Stimulated activated naive CD8-positive, alpha-beta T cell treated with anti-CD3 and anti-CD28 coated beads, Interleukin-15, amount 100 ng/mL, for 72 hours (primary cell): Measurements from ENCODE around the gene ROBO1.

Source experiments
- ATAC-seq: fragments of 150-1000 bp; cut with Tn5 transposase; 2 replicates; pipeline ENCODE4 v1.10.0; 2021; ENCODE audit warnings: mild to moderate bottlenecking, moderate library complexity
- DNase-seq, 2 donors: peaks; one replicate each; pipeline ENCODE4 v3.0.0; 2021 to 2022
- H3K27ac Mint-ChIP-seq, 2 donors: one replicate each; pipeline ENCODE4 v1.8.0; 2022; ENCODE audit warnings: mild to moderate bottlenecking in 2 of 2, mixed read lengths in 2 of 2, moderate library complexity in 2 of 2
- H3K27me3 Mint-ChIP-seq: one replicate; pipeline ENCODE4 v1.8.0; 2022; ENCODE audit warnings: mixed read lengths
- H3K4me1 Mint-ChIP-seq: one replicate; pipeline ENCODE4 v1.8.0; 2022; ENCODE audit warnings: mild to moderate bottlenecking, mixed read lengths
- H3K4me3 Mint-ChIP-seq, 2 donors: one replicate each; pipeline ENCODE4 v1.8.0; 2022; ENCODE audit warnings: mild to moderate bottlenecking in 2 of 2, mixed read lengths in 2 of 2, moderate library complexity in 1 of 2
- H3K9me3 Mint-ChIP-seq, 2 donors: one replicate each; pipeline ENCODE4 v1.8.0; 2022; ENCODE audit warnings: mixed read lengths in 2 of 2

ROBO1 gene

DNA sequence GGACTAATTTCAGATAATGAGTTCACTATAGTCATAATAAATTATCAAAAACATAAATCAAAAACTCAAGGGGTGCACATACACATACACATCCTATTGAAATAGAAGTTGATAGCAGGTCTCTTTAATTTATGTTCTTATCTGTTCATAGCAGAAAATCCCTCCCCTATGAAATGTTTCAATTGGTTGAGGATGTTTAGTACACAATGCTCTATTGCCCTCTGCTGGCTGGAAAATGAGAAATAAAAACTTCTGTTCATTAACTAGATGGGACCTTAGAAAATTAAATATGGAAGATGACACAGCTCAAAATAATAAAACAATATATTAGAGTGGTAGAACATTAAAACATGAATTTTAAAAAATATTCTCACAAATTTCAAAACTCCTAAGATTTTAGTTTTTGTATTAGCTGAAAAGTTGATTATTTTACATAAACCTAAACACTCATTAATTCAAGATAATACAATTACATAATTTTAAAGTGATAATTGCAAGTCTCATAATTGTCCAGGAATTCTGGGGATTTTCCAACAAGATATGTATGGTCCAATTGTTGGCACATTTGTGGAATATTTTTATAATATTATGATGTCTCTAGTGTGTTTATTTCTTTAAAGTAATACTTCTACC lies 735.0 kb downstream of the ROBO1 start:
- no peak for ATAC-seq
- no peaks in the 10 kb centered on the region for H3K9me3 Mint-ChIP-seq
- H3K27me3 Mint-ChIP-seq: no peaks in the 10 kb centered on the region
- DNase-seq: no peak
- no peaks in the 10 kb centered on the region for H3K4me1 Mint-ChIP-seq
- no peak overlapping the region for H3K27ac Mint-ChIP-seq
- H3K4me3 Mint-ChIP-seq: no peak overlapping the region

DNA sequence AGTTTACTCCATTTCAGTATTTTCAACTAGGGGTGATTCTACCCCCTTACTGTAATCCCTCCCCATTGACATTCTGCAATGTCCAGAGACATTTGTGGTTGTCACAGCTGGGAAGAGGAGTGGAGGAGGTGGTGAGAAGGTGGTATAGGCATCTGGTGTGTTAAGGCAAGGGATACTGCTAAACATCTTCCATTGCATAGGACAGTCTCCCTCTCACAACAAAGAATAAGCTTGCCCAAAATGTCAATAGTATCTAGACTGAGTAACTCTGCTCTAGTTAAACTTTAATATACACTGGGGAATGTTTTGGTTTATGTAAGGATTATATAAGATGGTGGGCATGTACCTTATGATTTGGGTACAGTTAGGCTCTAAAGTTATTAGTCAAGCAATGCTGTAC lies 737.6 kb downstream of the ROBO1 start:
- H3K9me3 Mint-ChIP-seq: no peaks in the 10 kb centered on the region
- ATAC-seq: no peak
- H3K4me1 Mint-ChIP-seq: no peaks in the 10 kb centered on the region
- H3K27ac Mint-ChIP-seq: no peak overlapping the region
- no peaks in the 10 kb centered on the region for H3K27me3 Mint-ChIP-seq
- no peak for DNase-seq
- no peak overlapping the region for H3K4me3 Mint-ChIP-seq

GRCh38 chr3:79028916-79029315 lies 738.9 kb downstream of the ROBO1 start:
- ATAC-seq: no peak
- H3K4me1 Mint-ChIP-seq: no peaks in the 10 kb centered on the region
- no peaks in the 10 kb centered on the region for H3K27me3 Mint-ChIP-seq
- DNase-seq: no peak
- H3K4me3 Mint-ChIP-seq: no peak overlapping the region
- no peak overlapping the region for H3K27ac Mint-ChIP-seq
- H3K9me3 Mint-ChIP-seq: no peaks in the 10 kb centered on the region

- DNase-seq: no peak
- H3K9me3 Mint-ChIP-seq: no peaks in the 10 kb centered on the region
- no peak overlapping the region for H3K27ac Mint-ChIP-seq
- ATAC-seq: no peak
- H3K4me3 Mint-ChIP-seq: no peak overlapping the region
- no peaks in the 10 kb centered on the region for H3K4me1 Mint-ChIP-seq
- H3K27me3 Mint-ChIP-seq: no peaks in the 10 kb centered on the region
These were observed 740.2 kb downstream of the ROBO1 start for GRCh38 chr3:79027593-79027992.

- Mint-ChIP-seq H3K27me3 (no peaks in the 10 kb centered on the region), H3K9me3 (no peaks in the 10 kb centered on the region), H3K27ac (peak overlapping the region in 1 of 2 donors; percentile 59), H3K4me1 (peaks cover 8% of the 10 kb centered on the region), H3K4me3 (peak overlapping the region in 1 of 2 donors; percentile 21)
- ATAC-seq: no peak
- DNase-seq: no peak
These were observed 747.9 kb downstream of the ROBO1 start for GRCh38 chr3:79019924-79020173.

- Mint-ChIP-seq H3K4me3 (peak overlapping the region in 1 of 2 donors; percentile 21), H3K9me3 (no peaks in the 10 kb centered on the region), H3K27ac (peak overlapping the region; percentile 59 to 91), H3K27me3 (no peaks in the 10 kb centered on the region), H3K4me1 (peaks cover 8% of the 10 kb centered on the region)
- peak; percentile 74 for ATAC-seq
- peak; percentile 38 for DNase-seq
These were observed 748.5 kb downstream of the ROBO1 start for GRCh38 chr3:79019137-79019923.

DNA sequence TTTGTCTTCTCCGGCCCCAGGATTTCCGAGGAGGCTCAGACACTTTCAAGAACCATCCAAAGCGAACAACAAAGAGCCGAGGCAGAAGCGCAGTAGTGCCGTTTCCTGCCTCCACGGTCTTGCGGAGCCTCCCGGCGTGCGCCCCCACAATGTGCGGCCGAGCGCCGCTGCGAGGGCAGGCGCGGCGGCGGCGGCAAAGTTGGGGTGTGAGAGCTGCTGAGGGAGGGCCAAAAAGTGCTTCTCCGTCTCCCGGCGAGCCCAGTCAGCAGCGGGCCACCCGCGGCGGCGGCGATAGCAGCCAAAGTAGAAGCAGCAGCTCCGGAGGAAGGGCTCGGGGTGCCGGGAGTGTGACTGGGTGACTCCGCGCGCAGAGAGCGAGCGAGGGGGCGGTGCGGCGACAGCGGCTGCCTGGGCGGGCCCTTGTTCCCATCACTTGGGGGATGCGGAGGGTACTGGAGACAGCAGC lies 749.1 kb downstream of the ROBO1 start:
- no peak overlapping the region for H3K4me3 Mint-ChIP-seq
- peak; percentile 72 for ATAC-seq
- H3K27ac Mint-ChIP-seq: no peak overlapping the region
- no peaks in the 10 kb centered on the region for H3K27me3 Mint-ChIP-seq
- H3K9me3 Mint-ChIP-seq: no peaks in the 10 kb centered on the region
- H3K4me1 Mint-ChIP-seq: peaks cover 8% of the 10 kb centered on the region
- peak; percentile 21 to 54 for DNase-seq

DNA sequence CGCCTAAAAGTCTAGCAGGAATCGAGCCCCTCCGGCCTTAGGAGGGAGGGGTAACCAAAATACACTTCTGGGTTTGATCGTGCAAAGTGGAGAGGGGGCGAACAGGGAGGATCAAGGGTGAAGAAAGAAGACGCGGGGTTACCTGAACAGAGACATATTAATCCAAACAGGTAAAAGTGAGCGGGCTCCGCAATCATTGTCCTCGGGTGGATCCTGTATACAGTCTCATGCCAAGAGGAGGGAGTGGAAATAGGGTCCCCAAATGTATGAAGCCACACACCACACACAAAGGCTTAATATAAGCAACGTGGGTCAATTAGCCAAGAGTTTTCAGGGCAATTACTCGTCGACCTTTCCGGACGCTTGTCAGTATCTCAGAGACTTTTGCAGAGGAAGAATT lies 749.5 kb downstream of the ROBO1 start:
- Mint-ChIP-seq H3K4me1 (peaks cover 8% of the 10 kb centered on the region), H3K27ac (no peak overlapping the region), H3K4me3 (no peak overlapping the region), H3K27me3 (no peaks in the 10 kb centered on the region), H3K9me3 (no peaks in the 10 kb centered on the region)
- DNase-seq (no peak), ATAC-seq (peak; percentile 4)

DNA sequence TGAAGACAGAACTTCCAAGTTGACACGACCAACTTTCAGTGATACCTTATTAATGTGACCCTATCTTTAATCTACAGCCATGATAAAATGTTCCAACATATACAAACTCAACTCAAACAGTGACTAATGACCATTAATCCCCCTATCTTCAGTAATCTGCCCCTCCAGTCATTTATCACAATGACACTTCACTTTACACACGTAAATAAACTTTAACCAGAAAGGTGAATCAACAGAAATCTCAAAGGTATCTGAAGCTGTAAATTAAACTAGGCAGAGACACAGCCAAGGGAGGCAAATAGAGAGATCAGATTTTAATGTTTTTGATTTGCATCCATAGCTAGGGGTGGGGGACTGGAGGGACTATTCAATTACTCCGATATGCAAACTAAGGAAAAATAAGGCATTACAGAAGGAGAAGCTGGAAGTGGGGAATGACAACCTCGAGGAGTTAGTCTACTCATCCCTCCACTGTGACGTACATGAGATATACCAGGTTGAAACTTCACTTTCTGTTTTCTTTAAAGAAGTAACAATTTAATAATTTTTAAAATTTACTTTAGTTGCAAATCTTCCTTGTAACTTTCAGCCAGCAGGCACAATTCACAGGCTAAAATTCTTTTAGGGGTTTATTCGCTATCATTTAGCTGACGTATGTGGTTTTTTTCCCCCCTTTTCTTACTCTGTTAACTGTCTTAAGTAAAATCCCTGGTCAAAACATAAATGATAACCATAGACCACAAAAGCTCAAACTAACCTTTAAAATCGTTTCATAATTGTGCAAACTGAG lies 751.0 kb downstream of the ROBO1 start:
- Mint-ChIP-seq H3K4me3 (no peak overlapping the region), H3K4me1 (peaks cover 8% of the 10 kb centered on the region), H3K27me3 (no peaks in the 10 kb centered on the region), H3K9me3 (no peaks in the 10 kb centered on the region), H3K27ac (no peak overlapping the region)
- DNase-seq (no peak), ATAC-seq (no peak)

DNA sequence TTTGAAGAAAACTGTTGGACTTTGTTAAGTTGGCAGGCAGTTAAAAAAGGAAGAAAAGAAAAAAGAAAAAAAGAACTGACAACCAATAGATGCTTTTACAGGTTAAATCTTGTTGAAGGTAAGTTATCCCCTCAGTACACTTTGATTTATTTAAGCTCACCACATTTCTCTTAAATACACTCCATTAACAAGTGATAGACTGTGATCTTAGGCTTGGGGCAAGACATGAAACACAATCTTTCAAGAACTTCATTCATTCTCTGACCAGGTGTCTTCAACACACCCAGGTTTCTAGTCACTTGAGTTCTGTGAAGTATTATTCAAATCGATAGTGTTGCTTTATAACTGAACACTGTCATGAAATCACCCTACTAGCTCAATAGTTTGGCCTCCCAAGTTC lies 751.9 kb downstream of the ROBO1 start:
- Mint-ChIP-seq H3K4me1 (peaks cover 8% of the 10 kb centered on the region), H3K27ac (no peak overlapping the region), H3K27me3 (no peaks in the 10 kb centered on the region), H3K4me3 (peak overlapping the region; percentile 23 to 31), H3K9me3 (no peaks in the 10 kb centered on the region)
- DNase-seq: no peak
- no peak for ATAC-seq

GRCh38 chr3:79012946-79013362 lies 754.8 kb downstream of the ROBO1 start:
- DNase-seq (no peak), ATAC-seq (no peak)
- H3K4me1 Mint-ChIP-seq: no peaks in the 10 kb centered on the region
- no peaks in the 10 kb centered on the region for H3K9me3 Mint-ChIP-seq
- no peak overlapping the region for H3K4me3 Mint-ChIP-seq
- peak overlapping the region in 1 of 2 donors; percentile 54 for H3K27ac Mint-ChIP-seq
- H3K27me3 Mint-ChIP-seq: no peaks in the 10 kb centered on the region

DNA sequence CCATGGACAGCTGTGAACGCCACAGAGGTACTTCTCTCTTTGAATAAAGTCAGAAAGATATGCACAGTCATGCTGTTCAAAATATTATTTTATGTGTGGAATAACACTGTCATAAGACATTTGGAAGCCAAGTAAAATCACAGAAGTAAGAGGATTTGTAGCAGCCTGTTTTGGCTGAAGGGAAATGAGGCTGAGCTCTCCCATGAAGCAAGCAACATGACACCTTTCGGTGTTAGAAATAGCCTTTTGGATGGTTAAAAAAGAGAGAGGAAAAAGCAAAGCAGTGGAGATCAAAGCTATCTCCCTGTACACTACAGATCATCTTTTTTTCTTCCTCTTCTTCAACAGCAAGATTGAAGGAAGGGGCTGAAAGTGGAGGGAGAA lies 755.3 kb downstream of the ROBO1 start:
- Mint-ChIP-seq H3K4me3 (no peak overlapping the region), H3K9me3 (no peaks in the 10 kb centered on the region), H3K4me1 (no peaks in the 10 kb centered on the region), H3K27ac (no peak overlapping the region), H3K27me3 (no peaks in the 10 kb centered on the region)
- no peak for ATAC-seq
- DNase-seq: no peak

DNA sequence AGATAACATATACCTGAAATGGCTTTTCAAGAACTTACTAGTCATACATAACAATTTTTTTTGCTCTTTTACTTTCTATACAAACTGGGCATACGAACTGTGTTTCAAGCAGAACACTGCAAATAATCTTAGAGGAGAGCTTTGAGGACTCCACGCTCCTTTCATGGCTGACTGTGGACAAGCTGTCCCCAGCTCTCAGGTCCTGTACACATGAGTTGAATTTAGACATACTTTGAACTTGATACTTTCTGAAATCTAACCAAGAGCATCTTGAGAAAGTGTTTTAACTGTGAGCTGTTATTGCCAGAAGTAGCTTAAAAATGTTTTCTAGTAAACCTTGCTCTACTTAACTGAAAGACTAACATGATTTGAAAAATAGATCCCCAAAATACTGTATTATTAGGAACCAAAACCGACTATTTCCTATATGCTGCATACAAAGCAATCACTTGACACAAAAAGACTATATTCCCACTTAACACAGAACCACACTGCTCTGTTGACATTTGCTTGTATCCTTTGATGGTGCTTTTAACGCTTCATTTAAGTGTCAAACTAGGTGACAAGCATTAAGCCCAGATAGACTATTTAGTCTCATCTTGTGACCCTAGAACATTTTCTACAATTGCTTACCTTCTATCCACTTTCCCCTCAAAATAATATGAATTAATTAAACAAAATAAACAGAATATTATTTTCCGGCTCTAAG lies 755.8 kb downstream of the ROBO1 start:
- ATAC-seq: no peak
- Mint-ChIP-seq H3K27me3 (no peaks in the 10 kb centered on the region), H3K4me1 (no peaks in the 10 kb centered on the region), H3K4me3 (no peak overlapping the region), H3K27ac (no peak overlapping the region), H3K9me3 (no peaks in the 10 kb centered on the region)
- DNase-seq: no peak

GRCh38 chr3:79009861-79010260 lies 757.9 kb downstream of the ROBO1 start:
- peak overlapping the region in 1 of 2 donors; percentile 14 for H3K27ac Mint-ChIP-seq
- no peak for ATAC-seq
- no peaks in the 10 kb centered on the region for H3K27me3 Mint-ChIP-seq
- no peaks in the 10 kb centered on the region for H3K9me3 Mint-ChIP-seq
- DNase-seq: no peak
- no peaks in the 10 kb centered on the region for H3K4me1 Mint-ChIP-seq
- no peak overlapping the region for H3K4me3 Mint-ChIP-seq

DNA sequence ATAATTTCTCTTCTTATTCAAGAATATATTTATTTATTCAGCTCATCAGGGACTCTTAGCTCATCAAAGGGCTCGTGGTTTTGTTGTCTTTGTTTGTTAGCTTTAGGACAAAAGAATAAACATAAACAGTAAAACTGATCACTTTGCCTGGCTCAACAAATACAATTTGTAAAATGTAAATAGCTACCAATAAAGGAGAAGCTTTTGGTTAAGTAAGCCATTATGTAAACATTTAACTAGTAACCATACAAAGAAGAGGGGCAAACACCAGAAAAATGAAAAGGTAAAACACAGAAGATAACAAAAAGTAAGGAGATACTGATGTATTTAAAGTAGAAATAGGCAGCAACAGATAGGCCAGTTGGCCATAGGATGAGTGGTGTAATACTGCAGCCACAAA lies 761.7 kb downstream of the ROBO1 start:
- DNase-seq (no peak), ATAC-seq (no peak)
- H3K4me3 Mint-ChIP-seq: no peak overlapping the region
- no peak overlapping the region for H3K27ac Mint-ChIP-seq
- no peaks in the 10 kb centered on the region for H3K4me1 Mint-ChIP-seq
- no peaks in the 10 kb centered on the region for H3K27me3 Mint-ChIP-seq
- H3K9me3 Mint-ChIP-seq: no peaks in the 10 kb centered on the region

DNA sequence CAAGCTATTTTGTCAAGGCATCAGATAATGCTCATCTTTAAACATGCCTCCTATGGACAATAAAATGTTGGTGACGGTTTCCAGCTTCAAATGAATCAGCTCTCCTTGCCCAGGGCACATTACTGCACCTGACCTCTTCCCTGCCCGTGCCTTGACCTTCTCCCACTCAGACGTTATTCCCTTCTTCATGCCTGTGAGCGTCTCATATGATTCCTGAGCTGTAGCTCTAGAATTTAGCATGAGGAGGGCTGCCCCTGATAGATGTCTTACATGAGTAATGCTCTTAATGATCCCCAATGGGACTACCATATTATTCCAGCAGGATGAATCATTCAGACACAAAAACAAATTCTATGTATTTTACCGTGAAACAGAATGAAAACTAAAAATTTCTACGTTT lies 762.7 kb downstream of the ROBO1 start:
- DNase-seq: no peak
- ATAC-seq: no peak
- Mint-ChIP-seq H3K4me1 (no peaks in the 10 kb centered on the region), H3K9me3 (no peaks in the 10 kb centered on the region), H3K27ac (no peak overlapping the region), H3K27me3 (no peaks in the 10 kb centered on the region), H3K4me3 (no peak overlapping the region)
